GM03348 (cell line): ENCODE data around the gene KRT74.

Experiments used
- DNase-seq: peaks from one replicate; pipeline ENCODE4 v3.0.0; 2012; ENCODE audit warnings: low spot score

The KRT74 gene

DNA sequence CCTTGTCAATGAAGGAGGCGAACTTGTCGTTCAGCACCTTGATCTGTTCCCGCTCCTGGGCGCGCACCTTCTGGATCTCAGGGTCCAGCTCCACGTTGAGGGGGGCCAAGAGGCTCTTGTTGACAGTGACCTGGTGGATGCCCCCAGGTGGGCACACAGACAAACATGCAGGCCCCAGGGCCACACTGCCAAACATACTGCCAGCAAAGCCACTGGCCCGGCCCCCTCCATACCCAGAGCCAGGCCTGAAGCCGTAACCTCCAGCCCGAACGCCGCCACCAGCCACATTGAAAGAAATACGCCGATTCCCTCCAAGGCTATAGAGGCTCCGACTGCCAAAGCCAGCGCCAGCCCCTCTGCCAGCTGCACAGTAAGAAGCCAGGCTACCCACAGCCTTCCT is 337 bp downstream of the KRT74 start:
- no peak for DNase-seq

DNA sequence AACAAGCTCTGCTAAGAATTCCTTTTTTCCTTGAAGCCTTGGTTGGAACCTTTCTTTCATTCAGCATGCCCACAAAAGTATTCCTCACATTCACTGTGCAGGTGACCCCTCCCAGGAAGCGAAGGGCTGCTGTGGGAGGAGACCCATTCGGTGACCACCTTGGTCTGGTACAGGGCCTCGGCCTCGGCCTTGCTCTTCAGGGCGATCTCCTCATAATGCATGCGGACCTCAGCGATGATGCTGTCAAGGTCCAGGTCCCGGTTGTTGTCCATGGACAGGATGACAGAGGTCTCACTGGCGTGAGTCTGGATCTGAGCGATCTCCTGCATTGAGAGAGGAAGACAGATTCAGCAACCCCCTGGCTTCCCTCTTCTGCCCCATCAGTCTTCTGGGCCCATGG is 3.1 kb downstream of the KRT74 start:
- no peak for DNase-seq

DNA sequence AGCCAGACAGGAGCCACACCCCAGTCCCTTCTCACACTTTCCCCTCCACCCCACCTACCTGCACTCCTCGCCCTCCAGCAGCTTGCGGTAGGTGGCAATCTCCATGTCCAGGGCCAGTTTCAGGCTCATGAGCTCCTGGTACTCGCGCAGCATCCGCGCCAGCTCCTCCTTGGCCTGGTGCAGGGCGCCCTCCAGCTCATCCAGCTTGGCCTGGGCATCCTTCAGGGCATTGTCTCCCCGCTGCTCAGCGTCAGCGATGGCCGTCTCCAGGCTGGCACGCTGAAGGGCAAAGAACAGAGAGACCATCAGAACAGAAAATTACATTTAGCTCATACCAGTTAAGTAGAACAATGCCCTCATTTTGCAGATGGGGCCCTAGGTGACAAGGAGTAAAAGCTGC is 5.5 kb downstream of the KRT74 start:
- no peak for DNase-seq

DNA sequence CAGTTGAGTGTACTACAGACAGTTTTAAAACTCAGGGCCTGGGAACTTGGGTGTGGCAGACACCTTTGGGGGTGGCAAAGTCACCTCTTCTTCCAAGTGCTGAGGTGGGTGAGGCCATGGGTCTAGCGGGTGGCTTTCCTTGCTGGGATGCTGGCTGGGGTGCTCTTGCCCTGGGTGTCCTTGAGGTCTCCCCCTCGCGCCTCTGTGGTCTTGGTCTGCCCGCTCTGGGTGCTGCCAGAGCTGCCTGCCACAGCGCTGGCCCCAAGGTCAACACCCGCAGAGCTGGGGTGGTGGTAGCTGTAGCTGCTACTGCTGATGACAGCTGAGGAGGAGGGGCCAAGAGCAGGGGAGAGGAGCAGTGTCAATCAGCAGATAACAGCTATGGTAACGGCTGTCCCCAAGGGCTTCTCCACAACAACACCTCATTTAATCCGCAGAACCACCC is 6.8 kb downstream of the KRT74 start:
- DNase-seq = no peak

DNA sequence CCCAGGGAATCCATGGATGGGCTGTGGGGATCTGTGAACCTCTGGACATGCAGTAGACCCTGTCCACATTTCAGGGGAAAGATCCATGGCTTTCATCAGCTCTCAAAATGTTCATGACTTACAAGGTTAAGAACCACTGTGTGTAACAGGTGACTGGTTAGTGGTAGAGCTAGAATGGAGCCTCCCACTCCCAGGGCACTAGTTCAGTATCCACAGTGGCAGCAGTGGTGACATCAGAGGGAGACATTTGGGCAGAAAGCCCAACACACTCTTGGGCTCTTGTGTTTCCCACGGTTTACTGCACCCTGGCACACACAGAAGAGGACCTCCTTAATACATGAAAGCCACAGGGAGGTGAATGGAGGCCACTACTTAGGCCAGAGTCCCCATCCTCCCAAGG is 9.1 kb downstream of the KRT74 start:
- no peak for DNase-seq

DNA sequence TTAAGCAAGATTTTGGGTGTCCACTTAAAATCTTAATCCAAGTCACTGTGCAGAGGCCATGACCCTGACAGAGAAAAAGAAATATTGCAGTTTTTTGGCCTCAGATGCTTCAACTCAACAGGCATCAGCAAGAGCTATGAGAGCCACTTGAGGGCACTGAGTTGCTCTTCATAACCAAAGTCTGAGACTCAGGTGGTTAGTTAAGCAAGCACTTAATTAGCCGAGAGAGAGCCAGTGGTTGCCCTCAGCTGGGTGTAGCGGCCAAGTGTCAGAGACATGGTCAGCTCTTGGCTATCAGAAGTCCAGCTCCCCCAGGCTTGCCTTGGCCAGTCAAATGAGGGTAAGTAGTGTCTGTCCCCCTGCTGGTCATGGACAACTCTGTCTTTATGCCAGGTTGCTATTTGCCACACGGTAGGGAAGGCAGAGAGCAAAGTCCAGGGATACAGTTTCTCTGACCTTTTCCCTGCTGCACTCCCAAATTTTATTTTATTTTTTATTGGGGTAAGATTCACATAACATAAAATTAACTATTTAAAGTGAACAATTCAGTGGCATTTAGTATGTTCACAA is 11.7 kb downstream of the KRT74 start:
- no peak for DNase-seq

DNA sequence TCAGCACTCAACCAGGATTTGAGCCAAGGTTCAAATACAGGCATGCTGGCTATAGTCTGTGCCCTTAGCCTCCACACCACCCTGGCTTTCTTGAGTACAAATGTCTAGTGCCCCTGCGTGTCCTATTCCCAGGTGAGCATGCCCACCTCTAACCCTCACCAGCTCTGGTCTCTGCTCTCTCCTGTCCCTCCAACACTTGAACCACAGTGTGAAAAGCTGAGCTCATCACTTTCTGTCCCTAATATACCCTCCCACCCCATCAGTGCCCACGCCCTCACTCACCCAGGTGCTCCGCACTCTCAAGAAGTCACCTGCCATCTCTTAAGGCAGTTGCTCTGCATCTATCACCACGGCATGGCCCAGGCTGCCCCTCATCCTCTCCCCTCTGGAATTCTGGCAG is 13.7 kb downstream of the KRT74 start:
- DNase-seq = no peak

DNA sequence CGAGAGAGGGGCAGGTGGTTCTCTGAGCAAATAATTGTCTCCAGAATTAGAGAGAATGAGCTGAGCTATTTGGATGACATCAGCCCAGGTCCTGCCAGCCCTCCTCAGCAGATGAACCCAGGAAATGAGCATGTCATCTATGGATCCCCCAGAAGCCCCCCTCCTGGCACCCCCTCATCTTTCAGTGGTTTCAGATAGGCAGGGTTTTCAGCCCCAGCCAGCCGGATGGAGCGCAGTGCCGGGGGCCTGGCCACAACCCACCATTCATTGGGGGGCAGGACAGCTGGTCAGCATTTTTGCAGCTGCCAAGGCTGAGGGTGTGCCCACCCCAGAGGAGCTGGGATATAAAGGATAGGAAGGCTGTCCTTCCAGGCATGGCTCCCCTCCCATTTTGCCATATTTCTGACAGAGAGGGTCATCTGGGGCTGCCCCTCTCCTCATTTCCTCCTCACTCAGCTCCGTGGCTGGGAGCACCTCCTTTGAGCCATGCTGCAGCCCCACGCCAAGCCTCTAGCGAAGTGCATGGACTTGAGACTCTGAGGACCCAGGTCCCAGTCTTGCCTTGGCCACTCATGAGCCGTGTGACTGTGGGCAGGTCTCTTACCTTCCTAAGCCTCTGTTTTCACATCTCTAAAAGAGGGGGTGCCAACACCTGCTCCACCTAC is 14.7 kb downstream of the KRT74 start:
- no peak for DNase-seq

DNA sequence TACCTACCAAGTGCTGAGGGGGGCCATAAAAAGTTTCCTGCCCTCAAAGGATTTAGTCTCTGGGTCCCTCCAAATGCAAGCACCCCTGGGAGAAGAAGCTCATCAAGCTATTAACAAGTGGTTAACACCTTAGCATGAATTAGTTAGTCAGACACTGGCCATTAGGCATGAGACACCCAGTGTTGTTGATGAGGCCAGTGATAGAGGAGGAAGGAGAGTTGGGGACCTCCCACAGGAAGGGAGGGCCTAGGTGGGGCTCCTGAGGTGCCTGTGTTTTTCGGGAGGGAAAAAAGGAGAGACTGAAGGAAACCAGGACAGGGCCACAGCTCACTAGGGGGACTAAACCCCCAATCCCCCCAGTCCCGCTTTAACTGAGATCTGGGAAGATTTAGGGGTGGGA is 16.2 kb downstream of the KRT74 start:
- no peak for DNase-seq

DNA sequence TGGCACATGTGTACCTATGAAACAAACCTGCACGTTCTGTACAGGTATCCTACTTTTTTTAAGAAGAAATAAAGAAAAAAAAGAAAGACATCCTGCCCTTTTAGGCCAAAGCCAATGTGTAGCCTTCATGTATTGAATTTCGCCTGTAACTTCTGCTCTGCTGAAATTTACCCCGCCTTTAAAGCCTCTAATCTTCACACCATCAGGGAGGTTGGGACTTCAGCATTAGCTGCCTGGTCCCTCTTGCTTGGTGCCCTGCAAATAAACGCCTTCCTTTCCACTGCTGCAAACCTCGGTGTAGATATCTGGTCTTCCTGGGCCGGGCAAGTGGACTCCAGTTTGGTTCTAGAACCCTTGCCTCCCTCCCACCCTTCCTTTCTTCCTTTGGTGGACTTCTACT is 18.1 kb downstream of the KRT74 start:
- no peak for DNase-seq

DNA sequence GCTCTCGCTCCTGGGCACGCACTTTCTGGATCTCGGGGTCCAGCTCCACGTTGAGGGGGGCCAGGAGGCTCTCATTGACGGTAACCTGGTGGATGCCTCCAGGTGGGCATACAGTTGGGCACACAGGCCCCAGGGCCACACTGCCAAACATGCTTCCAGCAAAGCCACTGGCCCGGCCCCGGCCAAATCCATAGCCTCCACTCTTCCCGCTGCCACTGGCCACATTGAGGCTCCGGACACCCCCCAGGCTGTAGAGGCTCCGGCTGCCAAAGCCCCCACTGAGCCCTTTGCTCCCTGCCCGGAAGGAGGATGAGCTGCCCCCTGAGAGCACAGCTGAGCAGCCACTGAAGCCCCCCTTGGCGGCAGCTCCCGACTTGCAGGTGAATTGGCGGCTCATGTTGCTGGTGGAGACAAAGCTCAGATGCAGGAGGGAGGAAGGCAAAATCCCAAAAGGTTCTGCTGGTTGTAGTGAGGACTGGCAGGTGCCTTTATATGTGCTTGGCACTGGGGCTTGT is 20.9 kb downstream of the KRT74 start, which contains the start of gene KRT71:
KRT71 (minus strand) TSS at position 465 of the 515 bp plus-strand sequence; CDS start at position 397, 68 bp downstream.
- no peak for DNase-seq

DNA sequence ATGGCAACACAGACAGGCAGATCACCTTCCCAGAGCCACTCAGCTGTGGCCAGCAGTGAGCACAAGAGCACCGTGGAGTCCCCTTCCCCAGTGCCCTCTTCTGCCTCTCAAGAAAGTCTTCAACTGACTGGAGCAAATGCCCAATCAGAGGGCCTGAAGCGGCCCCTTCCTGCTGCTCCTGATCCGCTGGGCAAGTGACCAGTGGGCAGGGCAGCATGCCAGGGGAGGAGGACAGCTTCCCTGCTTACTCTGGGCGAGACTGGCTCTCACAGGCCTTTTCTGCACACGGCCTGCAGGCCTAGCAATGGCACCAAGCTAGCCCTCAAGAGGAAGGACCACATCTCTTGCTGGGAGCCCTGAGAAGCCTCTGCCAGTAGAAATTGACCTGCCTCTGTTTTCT is 21.6 kb downstream of the KRT74 start:
- DNase-seq = no peak

DNA sequence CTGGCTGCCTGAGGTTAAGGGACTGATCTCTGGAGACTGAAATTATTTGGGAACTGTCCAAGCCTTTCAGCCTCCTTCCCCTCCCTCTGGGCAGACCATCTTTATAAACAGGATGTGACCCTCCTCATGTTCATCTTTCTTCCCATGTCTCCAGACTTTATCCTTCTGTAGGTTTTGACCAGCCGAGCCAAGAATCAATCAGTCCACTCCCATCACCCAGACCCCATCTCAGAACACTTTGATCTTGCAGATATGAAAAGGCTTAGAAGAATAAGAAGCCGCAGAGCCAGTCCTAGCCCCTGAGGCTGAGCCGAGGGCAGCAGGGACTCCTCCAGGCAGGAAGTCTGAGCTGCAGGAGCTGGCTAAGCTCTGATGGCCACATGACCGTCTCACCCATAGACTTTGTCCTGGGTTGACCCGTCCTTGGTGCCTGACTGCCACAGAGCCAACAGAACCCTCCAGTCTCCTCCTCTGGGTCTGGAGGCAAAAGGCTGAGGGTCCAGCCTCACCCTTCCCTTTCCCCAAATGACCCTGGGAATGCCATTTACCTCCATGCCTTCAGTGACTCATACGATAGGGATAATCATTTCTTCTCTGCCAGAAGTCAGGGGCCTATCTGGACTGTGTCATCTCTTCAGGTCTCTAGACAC is 22.3 kb downstream of the KRT74 start:
- no peak for DNase-seq

DNA sequence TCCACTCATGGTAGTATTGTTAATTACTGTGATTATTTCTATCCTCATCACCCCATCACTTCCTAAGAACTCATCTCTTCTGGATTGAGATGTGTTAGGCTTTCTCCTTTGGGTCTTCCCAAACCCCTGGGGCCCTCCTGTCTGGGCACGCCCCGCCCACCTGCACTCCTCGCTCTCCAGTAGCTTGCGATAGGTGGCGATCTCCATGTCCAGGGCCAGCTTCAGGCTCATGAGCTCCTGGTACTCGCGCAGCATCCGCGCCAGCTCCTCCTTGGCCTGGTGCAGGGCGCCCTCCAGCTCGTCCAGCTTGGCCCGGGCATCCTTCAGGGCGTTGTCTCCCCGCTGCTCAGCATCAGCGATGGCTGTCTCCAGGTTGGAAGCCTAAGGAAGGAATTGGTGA is 27.5 kb downstream of the KRT74 start:
- DNase-seq = no peak

DNA sequence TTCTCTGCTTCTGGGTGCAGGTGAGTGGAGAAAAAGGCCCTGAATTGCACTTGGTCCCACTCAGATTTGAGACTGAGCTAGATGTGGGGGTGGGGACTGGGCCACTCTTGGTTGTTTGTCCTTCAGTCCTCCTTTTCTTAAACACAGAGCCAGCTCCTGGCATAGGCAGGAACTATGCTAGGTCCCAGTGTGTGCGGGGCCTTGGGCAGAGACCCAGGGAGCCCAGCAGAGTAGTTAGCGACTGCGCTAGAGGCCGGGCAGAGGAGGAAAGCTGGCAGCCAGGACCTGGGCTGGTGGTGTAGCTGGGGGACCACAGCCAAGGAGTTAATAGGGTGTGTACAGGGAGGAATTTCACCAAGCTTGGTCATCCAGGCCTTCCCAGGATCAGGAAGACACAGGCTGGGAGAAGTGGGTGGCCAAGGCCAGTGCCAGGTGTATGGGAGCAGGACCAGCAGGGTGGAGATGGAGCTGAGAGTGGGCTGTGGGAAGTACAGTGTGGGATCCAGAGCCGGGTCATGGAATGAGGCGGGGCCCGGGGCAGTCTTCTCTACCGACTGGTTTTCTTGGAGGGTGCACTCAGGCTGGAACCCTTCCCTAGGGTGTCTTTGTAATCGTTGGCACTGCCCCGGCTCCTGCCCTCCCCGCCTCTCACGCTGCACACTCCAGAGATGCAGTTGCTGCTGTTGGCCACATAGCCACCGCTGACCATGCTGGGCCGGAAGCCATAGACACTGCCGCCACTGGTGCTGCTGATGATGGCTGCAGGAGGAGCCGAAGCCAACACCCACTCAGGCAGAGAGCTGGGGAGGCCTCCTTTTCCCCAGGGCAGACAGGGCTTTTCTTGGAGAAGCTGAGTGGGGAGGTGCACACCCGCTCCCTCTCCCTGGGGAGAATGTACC is 29.4 kb downstream of the KRT74 start:
- peak; percentile 72 for DNase-seq

DNA sequence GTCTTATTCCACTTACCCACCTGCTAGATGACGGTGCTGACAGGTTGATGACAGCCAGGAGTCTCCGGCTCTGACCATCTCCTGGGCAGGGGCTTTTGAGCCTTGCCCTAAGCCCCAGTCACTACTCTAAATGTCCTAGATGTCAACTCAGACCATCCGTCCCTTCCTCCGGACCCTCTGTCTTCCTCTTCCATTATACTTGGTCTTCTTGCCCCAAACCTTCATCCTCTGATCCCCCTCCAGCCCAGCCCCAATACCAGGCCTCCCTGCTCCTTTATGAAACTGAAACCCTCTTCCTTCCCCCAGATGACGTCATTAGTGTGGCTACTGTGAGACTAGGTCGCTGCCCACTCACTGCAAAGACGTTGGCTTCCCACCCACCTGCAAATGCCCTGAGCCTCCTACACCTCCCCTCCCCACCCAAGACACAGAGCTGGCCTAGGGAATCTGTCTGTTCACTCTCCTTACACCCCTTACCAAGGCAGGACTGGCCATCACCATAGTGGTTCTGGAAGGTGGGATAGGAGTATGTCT is 30.8 kb downstream of the KRT74 start:
- no peak for DNase-seq

DNA sequence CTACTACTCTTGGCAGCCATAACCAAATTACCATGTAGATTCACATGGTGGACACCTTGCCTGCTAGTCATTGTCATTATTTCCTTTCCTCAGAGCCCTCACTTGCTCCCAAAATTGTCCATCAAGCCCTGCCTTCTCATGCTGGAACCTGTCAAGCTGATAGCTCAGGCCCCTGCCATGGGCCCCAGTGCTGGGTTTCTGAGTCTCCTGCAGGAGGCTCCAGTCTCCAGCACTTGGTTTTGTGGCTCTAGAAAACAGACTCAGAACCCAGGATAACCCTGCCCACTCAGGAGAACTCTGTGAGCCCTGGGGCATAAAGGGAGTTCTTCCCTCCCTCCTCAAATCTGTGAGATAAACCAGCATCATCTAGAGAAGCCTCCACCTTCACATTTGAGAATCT is 31.5 kb downstream of the KRT74 start:
- DNase-seq = no peak

DNA sequence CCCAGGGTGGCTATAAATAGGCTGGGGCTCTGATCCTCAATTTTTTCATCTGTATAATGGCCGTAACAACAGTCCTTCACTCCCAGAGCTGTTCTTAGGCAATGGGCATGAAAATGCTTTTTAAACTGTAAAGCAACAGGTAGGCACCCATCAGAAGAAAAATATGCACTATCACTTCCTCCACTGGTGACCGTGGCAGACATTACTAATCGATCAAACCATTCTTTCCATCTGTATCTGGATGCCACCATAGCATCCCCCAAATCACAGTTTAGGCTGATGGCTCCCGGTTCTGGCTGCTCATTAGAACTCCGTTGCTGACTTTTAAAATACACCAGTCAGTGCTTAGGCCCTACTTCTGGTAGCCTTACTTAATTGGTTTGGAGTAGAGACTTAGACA is 31.9 kb downstream of the KRT74 start:
- no peak for DNase-seq

DNA sequence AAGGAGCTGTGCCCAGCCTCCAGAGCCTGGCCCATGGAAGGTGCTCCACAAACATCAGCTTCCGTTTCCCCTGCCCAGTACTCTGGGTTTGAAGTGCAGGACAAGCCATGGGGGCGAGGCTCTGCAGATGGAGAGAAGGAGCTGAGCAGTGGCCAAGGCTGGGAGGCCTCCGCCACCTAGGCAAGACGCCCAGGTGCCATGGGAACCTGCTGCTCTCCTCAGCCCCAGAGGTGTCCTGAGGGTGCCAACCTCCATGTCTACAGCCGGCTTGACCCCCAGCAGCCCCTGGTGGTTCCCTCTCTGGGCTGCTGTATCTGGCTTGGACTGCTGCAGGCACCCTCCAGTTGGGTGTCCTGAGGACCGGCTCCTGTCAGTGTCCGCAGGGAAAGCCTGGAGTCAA is 33.1 kb downstream of the KRT74 start:
- no peak for DNase-seq

DNA sequence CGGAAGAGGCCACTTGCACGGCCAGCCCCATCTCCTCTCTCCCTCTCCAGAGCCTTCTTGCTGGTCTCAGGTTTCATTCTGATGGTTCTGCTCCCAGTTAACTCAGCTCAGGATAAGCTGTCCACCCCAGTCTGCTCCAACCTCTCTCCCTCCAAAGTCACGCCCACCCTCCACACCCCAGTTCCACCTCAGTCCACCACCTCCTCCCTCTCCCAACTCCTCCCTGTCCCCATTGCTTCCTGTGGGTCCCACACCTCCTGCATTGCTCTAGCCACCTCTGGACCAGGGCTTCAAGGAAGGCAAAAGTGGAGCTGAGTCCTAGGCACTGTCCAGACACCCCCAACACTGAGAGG is 33.8 kb downstream of the KRT74 start:
- DNase-seq = no peak

DNA sequence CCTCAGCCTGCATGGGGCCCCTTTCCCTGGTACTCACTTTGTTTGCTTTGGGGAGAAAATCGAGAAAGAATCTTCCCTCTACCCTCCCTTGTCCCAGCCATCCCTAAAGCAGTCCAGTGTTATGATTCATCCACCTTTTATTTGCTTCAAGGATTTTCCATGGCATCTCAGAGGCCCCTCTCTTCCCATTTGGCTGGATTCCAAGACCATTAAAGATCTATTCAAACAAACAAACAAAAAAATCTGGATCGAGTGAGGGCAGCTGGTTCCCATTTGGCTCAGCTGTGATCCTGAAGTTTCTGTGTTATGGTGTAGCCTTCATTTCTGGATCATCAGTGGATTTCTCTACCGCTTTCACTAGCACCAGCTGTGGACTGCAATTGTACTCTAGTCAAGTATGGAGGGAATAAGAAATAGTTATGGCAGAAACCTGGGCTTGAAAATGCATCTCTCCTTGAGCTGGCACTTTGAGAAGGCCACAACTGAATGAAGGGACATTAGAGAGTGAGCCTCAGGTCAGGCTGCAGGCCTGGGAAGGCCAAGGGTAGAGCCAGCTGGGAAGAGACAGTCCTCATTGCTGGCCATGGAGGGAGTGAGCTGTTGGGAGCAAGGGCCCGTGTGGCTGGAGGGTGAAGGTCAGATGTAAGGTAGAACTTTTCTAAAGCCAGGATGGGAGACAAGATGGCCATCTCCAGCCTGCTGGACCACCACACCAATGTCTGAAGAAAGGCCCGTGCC is 34.4 kb downstream of the KRT74 start:
- no peak for DNase-seq

DNA sequence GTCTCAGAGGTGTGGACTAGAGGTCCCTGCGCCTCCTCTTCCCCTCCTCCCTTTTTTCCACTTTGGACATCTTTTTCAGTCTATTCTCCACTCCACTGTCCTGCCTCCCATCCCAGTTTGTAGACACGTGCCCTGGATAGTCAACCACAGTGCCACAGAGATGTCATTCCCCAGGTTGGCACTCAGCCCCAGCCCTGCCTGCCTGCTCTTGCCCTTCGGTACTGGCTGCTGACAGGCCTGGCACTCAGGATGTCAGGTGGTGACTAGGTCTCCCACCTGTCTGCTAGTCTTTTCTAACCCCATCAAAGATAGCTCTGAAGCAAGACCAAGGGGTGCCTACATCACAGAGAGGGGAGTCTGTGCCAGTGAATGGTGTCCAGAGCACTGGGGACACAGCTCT is 36.5 kb downstream of the KRT74 start:
- DNase-seq = no peak
